ENCODE data around the gene TBC1D8. TPM values are rescaled to one million over a fixed set of nuclear protein-coding genes. Genes with fewer than 3 reads are reported as not detected.

The TBC1D8 gene
- polyA plus RNA-seq, 3 donors, result 16.1 to 78.0 (median 22.4) TPM

DNA sequence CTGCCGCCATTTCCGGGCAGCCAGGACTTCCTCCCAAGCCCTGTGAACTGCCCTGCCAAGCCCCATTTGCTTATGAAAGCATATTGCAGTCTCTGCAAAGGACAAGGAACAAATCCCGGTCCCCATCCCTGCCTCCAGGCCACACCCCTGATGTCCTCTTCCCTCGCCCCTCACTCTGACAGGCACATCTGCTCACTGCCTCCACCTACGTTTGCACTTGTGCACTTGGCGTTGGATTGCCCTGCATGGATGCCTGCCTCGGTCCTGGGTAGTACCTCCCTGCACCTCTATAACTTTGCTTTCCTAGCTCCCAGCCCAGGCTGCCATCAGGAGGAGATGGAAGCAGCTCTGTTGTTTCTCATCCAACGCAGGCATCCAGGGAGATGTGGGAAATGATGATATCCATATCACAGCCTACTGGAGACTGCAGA is 168.7 kb downstream of the TBC1D8 start:
- Histone ChIP-seq H3K27ac (ENCODE audit: low read depth in 1 of 2, low read length in 2 of 2) (no peak overlapping the region), H3K9ac (ENCODE audit: insufficient read depth, low read length, poor library complexity, severe bottlenecking) (no peak overlapping the region), H3K4me2 (replicated peaks; ENCODE audit: extremely low read depth, low read length, poor library complexity, severe bottlenecking) (no peak overlapping the region), H2AFZ (ENCODE audit: insufficient read depth, low read depth, low read length, poor library complexity, severe bottlenecking) (no peak overlapping the region), H3K4me3 (replicated peaks in 1 of 3; ENCODE audit: low read depth in 2 of 3, low read length in 3 of 3) (no peak overlapping the region), H3K9me3 (replicated peaks in 1 of 2; ENCODE audit: control insufficient read depth in 1 of 2, insufficient read depth in 1 of 2, low read length in 2 of 2) (no peaks in the 10 kb centered on the region), H4K20me1 (ENCODE audit: insufficient read depth, low read length) (no peaks in the 10 kb centered on the region), H3K27me3 (ENCODE audit: control insufficient read depth in 2 of 2, insufficient read depth in 2 of 2, low read length in 2 of 2) (peaks cover 0 to 2% of the 10 kb centered on the region in 2 donors), H3K79me2 (ENCODE audit: insufficient read depth, low read length) (no peaks in the 10 kb centered on the region), H3K36me3 (replicated peaks in 1 of 2; ENCODE audit: control insufficient read depth in 1 of 2, insufficient read depth in 2 of 2, low read length in 2 of 2) (no peaks in the 10 kb centered on the region), H3K4me1 (ENCODE audit: control insufficient read depth in 1 of 2, insufficient read depth in 2 of 2, low read length in 2 of 2) (no peaks in the 10 kb centered on the region)
- DNase-seq, result no peak
- WGBS (ENCODE audit: insufficient coverage), result 91% methylated on average over 7 of the region's 8 CpGs
- no peaks in the 10 kb centered on the region for H3K4me1 Mint-ChIP-seq
- peaks cover 7 to 10% (median 8%) of the 10 kb centered on the region in 3 donors for H3K27me3 Mint-ChIP-seq (ENCODE audit: low read depth in 3 of 3)
- H3K9me3 Mint-ChIP-seq, result peaks cover 0 to 3% (median 0%) of the 10 kb centered on the region in 7 donors
- intact Hi-C loops (cut with micrococcal nuclease), result loop anchor here (5.0 to 10.0 kb wide), 4 partner anchors 250 to 1428 kb away; no protein-coding TSS in a partner anchor
- no peaks in the 10 kb centered on the region for H3K36me3 Mint-ChIP-seq
- TF ChIP-seq, protein P1, sequence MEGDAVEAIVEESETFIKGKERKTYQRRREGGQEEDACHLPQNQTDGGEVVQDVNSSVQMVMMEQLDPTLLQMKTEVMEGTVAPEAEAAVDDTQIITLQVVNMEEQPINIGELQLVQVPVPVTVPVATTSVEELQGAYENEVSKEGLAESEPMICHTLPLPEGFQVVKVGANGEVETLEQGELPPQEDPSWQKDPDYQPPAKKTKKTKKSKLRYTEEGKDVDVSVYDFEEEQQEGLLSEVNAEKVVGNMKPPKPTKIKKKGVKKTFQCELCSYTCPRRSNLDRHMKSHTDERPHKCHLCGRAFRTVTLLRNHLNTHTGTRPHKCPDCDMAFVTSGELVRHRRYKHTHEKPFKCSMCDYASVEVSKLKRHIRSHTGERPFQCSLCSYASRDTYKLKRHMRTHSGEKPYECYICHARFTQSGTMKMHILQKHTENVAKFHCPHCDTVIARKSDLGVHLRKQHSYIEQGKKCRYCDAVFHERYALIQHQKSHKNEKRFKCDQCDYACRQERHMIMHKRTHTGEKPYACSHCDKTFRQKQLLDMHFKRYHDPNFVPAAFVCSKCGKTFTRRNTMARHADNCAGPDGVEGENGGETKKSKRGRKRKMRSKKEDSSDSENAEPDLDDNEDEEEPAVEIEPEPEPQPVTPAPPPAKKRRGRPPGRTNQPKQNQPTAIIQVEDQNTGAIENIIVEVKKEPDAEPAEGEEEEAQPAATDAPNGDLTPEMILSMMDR (IDR thresholded peaks at IDR 0.05), result no peak
- H3K4me3 Mint-ChIP-seq, result no peak overlapping the region
- no peak overlapping the region for H3K27ac Mint-ChIP-seq

- H3K4me3 Mint-ChIP-seq, result no peak overlapping the region
- no peak overlapping the region for H3K4me3 ChIP-seq (replicated peaks in 1 of 3; ENCODE audit: low read depth in 2 of 3, low read length in 3 of 3)
- TF ChIP-seq, protein P1 (IDR thresholded peaks at IDR 0.05), result no peak
- peaks cover 7 to 12% (median 10%) of the 10 kb centered on the region in 3 donors for H3K27me3 Mint-ChIP-seq (ENCODE audit: low read depth in 3 of 3)
- no peaks in the 10 kb centered on the region for H3K4me1 ChIP-seq (ENCODE audit: control insufficient read depth in 1 of 2, insufficient read depth in 2 of 2, low read length in 2 of 2)
- peaks cover 0 to 2% of the 10 kb centered on the region in 2 donors for H3K27me3 ChIP-seq (ENCODE audit: control insufficient read depth in 2 of 2, insufficient read depth in 2 of 2, low read length in 2 of 2)
- no peaks in the 10 kb centered on the region for H3K79me2 ChIP-seq (ENCODE audit: insufficient read depth, low read length)
- no peak overlapping the region for H3K4me2 ChIP-seq (replicated peaks; ENCODE audit: extremely low read depth, low read length, poor library complexity, severe bottlenecking)
- no peak overlapping the region for H3K9ac ChIP-seq (ENCODE audit: insufficient read depth, low read length, poor library complexity, severe bottlenecking)
- H3K36me3 ChIP-seq (replicated peaks in 1 of 2; ENCODE audit: control insufficient read depth in 1 of 2, insufficient read depth in 2 of 2, low read length in 2 of 2), result no peaks in the 10 kb centered on the region
- peaks cover 0 to 3% (median 0%) of the 10 kb centered on the region in 7 donors for H3K9me3 Mint-ChIP-seq
- no peak for DNase-seq
- H3K4me1 Mint-ChIP-seq, result no peaks in the 10 kb centered on the region
- H3K27ac ChIP-seq (ENCODE audit: low read depth in 1 of 2, low read length in 2 of 2), result no peak overlapping the region
- intact Hi-C loops (cut with micrococcal nuclease), result loop anchor here (5.0 to 10.0 kb wide), 4 partner anchors 249 to 1426 kb away; no protein-coding TSS in a partner anchor
- no peak overlapping the region for H2AFZ ChIP-seq (ENCODE audit: insufficient read depth, low read depth, low read length, poor library complexity, severe bottlenecking)
- no peaks in the 10 kb centered on the region for H4K20me1 ChIP-seq (ENCODE audit: insufficient read depth, low read length)
- H3K36me3 Mint-ChIP-seq, result no peaks in the 10 kb centered on the region
- whole genome bisulfite sequencing (ENCODE audit: insufficient coverage), result 100% methylated on average over 1 of the region's 2 CpGs
- no peak overlapping the region for H3K27ac Mint-ChIP-seq
- no peaks in the 10 kb centered on the region for H3K9me3 ChIP-seq (replicated peaks in 1 of 2; ENCODE audit: control insufficient read depth in 1 of 2, insufficient read depth in 1 of 2, low read length in 2 of 2)
Measured at GRCh38 chr2:100981011-100981410, 170.2 kb downstream of the TBC1D8 start.

Data from CD14-positive monocyte (primary cell).